Tibial nerve (tissue), 4 donors: ENCODE measurements around the gene SLIT3. TPM values are rescaled to one million over a fixed set of nuclear protein-coding genes. Genes with fewer than 3 reads are reported as not detected.

ENCODE experiments used
- DNase-seq, 2 donors: peaks; one replicate each; pipeline ENCODE4 v3.0.0-alpha.2; 2019; ENCODE audit warnings: low spot score in 2 of 2
- H3K27ac ChIP-seq, 4 donors: fragments of 200-600 bp; sonication (generic) in 3 of 4; one replicate each; pipeline ENCODE4 v1.5.1; 2017 to 2019; ENCODE audit warnings: mild to moderate bottlenecking in 1 of 4
- H3K27me3 ChIP-seq, 2 donors: fragments of 200-600 bp; sonication (generic) in 1 of 2; one replicate each; pipeline versions ENCODE4 v1.5.1 to v1.6.0; 2017 to 2019
- H3K36me3 ChIP-seq, 3 donors: fragments of 200-600 bp; sonication (generic); one replicate each; pipeline ENCODE4 v1.5.1; 2018 to 2019
- H3K4me1 ChIP-seq, 4 donors: fragments of 200-600 bp; sonication (generic) in 3 of 4; one replicate each; pipeline ENCODE4 v1.5.1; 2017 to 2019
- H3K4me3 ChIP-seq, 4 donors: fragments of 200-600 bp; sonication (generic) in 3 of 4; one replicate each; pipeline ENCODE4 v1.5.1; 2017 to 2019; ENCODE audit warnings: mild to moderate bottlenecking in 1 of 4, moderate library complexity in 1 of 4
- H3K9me3 ChIP-seq, 4 donors: fragments of 200-600 bp; sonication (generic) in 3 of 4; one replicate each; pipeline ENCODE4 v1.5.1; 2017 to 2019
- EP300 ChIP-seq, 2 donors: sonication (generic); formaldehyde crosslinking; IDR thresholded peaks; one replicate each; pipeline ENCODE4 v1.6.1; 2017; ENCODE audit warnings: antibody characterized with exemption in 2 of 2, mild to moderate bottlenecking in 1 of 2
- POLR2A ChIP-seq, 2 donors: fragments of 450-650 bp; IDR thresholded peaks; one replicate each; pipeline ENCODE4 v1.6.1; 2017; ENCODE audit warnings: antibody characterized with exemption in 2 of 2, mild to moderate bottlenecking in 2 of 2, moderate library complexity in 2 of 2
- WGBS, 2 donors: methylation state at CpG; one replicate each; pipeline ENCODE4 v1.1.5; 2018; 5-methylcytosine and 5-hydroxymethylcytosine counted together
- total RNA-seq, 4 donors: library from RNA; depleted of rRNA; stranded (reverse); fragments of >200 nt; gene quantifications; one replicate each; pipeline ENCODE4 v1.1.0, GENCODE V29; 2016
- TF ChIP-seq, protein P1 (sequence below), 5 experiments: fragments of 200-600 bp in 3 of 5; fragments of 450-650 bp in 2 of 5; sonication (generic) in 3 of 5; IDR thresholded peaks; one replicate each; pipeline ENCODE4 v1.5.1; 2016 to 2019; ENCODE audit warnings: antibody characterized with exemption in 5 of 5, mild to moderate bottlenecking in 3 of 5, moderate library complexity in 2 of 5

The SLIT3 gene
- total RNA-seq, 4 donors from 2014 or later, result 16.6 to 39.0 (median 20.2) TPM

DNA sequence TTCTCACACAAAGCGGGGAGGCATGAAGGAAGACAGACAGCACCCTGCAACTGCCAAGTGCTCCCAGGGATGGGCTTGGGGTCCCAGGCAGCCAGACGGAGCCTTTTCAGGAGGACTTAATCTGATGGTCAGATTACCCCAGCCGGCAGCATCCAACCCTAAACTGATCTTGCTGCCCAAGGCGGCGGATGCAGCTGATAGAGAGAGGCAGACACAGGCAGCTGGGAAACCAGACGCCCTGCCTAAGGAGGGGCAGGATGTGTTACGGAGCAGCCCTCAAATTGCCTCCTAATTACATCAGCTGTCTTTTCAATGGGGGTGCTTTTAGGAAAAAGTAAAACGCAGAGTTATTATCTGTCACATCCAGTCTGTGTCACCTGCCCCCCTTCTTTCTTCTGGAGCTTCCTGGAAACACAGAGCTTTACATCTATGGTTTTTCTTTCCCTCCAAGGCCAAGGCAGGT lies 530.9 kb downstream of the SLIT3 start:
- no peak overlapping the region for H3K4me3 ChIP-seq
- peaks cover 0 to 15% (median 0%) of the 10 kb centered on the region in 4 donors for H3K4me1 ChIP-seq
- no peaks in the 10 kb centered on the region for H3K27me3 ChIP-seq
- 69 to 84% methylated on average over 8 of the region's 8 CpGs for WGBS, 2 donors
- H3K27ac ChIP-seq, result no peak overlapping the region
- no peak for TF ChIP-seq EP300 (IDR thresholded peaks at IDR 0.05)
- TF ChIP-seq, protein P1, sequence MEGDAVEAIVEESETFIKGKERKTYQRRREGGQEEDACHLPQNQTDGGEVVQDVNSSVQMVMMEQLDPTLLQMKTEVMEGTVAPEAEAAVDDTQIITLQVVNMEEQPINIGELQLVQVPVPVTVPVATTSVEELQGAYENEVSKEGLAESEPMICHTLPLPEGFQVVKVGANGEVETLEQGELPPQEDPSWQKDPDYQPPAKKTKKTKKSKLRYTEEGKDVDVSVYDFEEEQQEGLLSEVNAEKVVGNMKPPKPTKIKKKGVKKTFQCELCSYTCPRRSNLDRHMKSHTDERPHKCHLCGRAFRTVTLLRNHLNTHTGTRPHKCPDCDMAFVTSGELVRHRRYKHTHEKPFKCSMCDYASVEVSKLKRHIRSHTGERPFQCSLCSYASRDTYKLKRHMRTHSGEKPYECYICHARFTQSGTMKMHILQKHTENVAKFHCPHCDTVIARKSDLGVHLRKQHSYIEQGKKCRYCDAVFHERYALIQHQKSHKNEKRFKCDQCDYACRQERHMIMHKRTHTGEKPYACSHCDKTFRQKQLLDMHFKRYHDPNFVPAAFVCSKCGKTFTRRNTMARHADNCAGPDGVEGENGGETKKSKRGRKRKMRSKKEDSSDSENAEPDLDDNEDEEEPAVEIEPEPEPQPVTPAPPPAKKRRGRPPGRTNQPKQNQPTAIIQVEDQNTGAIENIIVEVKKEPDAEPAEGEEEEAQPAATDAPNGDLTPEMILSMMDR (IDR thresholded peaks at IDR 0.05), result no peak
- no peak for TF ChIP-seq POLR2A (IDR thresholded peaks at IDR 0.05)
- peaks cover 0 to 28% (median 0%) of the 10 kb centered on the region in 3 donors for H3K36me3 ChIP-seq
- peaks cover 0 to 8% (median 0%) of the 10 kb centered on the region in 4 donors for H3K9me3 ChIP-seq
- no peak for DNase-seq

DNA sequence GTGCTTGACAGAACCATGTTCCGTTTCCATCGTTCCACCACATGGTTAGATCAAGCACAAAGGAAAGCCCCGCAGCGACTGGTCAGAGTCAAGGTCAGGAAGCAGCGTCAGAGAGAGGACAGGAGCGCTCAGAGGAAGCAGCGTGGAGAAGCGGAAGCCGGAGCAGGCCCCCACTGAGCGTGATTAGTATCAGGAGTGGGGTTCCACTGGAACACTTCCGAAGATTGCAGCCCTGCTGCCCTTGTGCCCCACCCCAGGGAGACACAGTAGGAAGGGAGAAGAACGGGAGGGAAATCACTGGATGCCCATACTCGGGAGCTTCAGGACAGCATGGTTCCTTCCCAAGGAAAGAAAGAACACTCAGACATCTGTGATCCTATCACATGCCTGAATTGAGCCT lies 532.8 kb downstream of the SLIT3 start:
- TF ChIP-seq POLR2A (IDR thresholded peaks at IDR 0.05) (no peak), EP300 (IDR thresholded peaks at IDR 0.05) (no peak)
- TF ChIP-seq, protein P1 (IDR thresholded peaks at IDR 0.05), result no peak
- no peak for DNase-seq
- H3K4me1 ChIP-seq, result peaks cover 0 to 17% (median 0%) of the 10 kb centered on the region in 4 donors
- H3K9me3 ChIP-seq, result peaks cover 0 to 8% (median 0%) of the 10 kb centered on the region in 4 donors
- 93 to 96% methylated on average over 13 of the region's 13 CpGs for WGBS, 2 donors
- no peaks in the 10 kb centered on the region for H3K27me3 ChIP-seq
- no peak overlapping the region for H3K4me3 ChIP-seq
- peaks cover 0 to 17% (median 0%) of the 10 kb centered on the region in 3 donors for H3K36me3 ChIP-seq
- no peak overlapping the region for H3K27ac ChIP-seq

DNA sequence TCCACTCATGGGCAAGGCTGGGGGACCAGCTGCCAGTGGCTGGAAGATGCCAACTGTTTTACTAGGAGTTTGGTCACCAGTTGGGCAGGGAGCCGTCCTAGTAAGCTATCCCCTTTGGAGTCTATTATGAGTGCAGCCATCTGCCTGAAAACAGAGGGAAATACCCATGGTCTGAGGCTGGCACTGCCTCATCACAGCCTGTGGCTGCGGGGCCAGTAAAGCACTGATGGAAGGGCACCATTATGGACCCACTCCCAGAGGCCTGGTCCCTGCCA lies 534.6 kb downstream of the SLIT3 start:
- H3K27me3 ChIP-seq, result no peaks in the 10 kb centered on the region
- no peak for DNase-seq
- peaks cover 0 to 8% (median 0%) of the 10 kb centered on the region in 4 donors for H3K9me3 ChIP-seq
- peaks cover 0 to 17% (median 0%) of the 10 kb centered on the region in 3 donors for H3K36me3 ChIP-seq
- WGBS, 2 donors, result 61 to 63% methylated on average over 2 of the region's 2 CpGs
- H3K27ac ChIP-seq, result peak overlapping the region in 2 of 4 donors; percentile 22 to 68
- H3K4me3 ChIP-seq, result no peak overlapping the region
- TF ChIP-seq POLR2A (IDR thresholded peaks at IDR 0.05) (no peak), EP300 (IDR thresholded peaks at IDR 0.05) (no peak)
- TF ChIP-seq, protein P1 (IDR thresholded peaks at IDR 0.05), result no peak
- peaks cover 0 to 17% (median 0%) of the 10 kb centered on the region in 4 donors for H3K4me1 ChIP-seq

DNA sequence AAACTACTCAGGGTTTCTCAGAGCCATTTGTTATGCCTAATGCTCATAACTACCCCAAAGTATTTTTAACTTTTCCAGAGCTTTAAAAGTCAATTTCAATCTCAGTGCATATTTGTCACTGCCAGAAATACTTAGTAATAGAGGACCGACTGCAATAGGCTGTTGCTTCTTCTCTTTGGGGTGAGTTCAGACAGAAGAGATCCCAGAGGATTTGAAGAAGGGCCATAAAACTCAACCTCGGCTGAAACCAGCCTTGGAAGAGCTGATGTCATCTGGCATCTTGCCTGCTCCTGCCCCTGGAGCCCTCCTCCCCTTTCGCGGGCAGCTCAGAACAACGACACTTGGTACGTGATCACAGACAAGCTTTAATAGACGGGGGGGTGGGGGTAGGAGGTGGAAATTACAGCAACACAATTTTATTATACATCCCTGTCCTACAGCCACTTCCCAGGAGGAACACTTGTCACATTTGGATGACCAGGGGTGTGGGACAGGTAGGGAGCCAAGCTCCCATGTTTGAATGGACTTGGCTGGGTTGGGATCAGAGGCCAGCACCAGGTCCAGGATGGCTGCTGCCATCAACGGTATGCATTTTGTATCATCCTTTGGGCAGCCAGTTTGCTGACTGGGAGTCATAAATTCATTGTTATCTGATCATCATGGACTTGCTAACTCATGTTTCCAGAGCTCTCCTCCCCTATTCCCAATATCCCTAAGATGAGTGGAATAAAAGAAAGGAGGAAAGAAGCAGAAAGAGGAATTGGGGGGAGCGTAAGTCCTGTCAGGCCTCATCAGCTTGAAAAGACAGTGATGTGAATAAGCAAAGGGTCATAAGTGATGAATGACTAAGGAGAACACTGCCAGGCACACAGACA lies 535.2 kb downstream of the SLIT3 start:
- H3K27ac ChIP-seq, result peak overlapping the region in 2 of 4 donors; percentile 22 to 68
- peaks cover 0 to 17% (median 0%) of the 10 kb centered on the region in 4 donors for H3K4me1 ChIP-seq
- DNase-seq, result peak in 1 of 2 donors; percentile 7
- H3K4me3 ChIP-seq, result no peak overlapping the region
- peaks cover 0 to 17% (median 0%) of the 10 kb centered on the region in 3 donors for H3K36me3 ChIP-seq
- H3K9me3 ChIP-seq, result peaks cover 0 to 8% (median 0%) of the 10 kb centered on the region in 4 donors
- H3K27me3 ChIP-seq, result no peaks in the 10 kb centered on the region
- TF ChIP-seq, protein P1 (IDR thresholded peaks at IDR 0.05), result no peak
- TF ChIP-seq POLR2A (IDR thresholded peaks at IDR 0.05) (no peak), EP300 (IDR thresholded peaks at IDR 0.05) (no peak)
- 28 to 29% methylated on average over 9 of the region's 9 CpGs for WGBS, 2 donors

DNA sequence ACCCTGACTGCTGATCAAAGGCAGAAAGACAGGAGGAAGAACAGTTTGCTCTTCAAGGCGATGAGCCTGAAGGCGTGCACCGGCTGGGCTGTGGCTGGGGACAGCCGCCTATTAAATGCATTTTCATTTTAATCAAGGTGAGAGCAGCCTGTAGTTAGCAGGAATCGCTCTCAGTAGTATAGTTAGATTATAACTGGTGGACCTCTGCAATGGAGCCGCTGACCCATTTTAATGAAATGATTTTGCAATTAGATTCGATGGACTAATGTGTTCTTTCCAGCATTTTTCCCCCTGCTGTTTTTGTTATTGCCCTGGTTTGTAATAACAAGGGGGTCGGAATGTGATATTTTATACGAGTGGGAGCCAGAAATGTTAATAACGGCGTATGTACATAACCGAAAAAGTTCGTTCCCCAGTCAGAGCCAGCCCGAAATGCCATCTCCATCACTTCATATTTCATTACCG lies 535.8 kb downstream of the SLIT3 start:
- no peak overlapping the region for H3K4me3 ChIP-seq
- WGBS, 2 donors, result 53 to 64% methylated on average over 15 of the region's 15 CpGs
- no peak for DNase-seq
- H3K9me3 ChIP-seq, result peaks cover 0 to 8% (median 0%) of the 10 kb centered on the region in 4 donors
- H3K36me3 ChIP-seq, result peaks cover 0 to 17% (median 0%) of the 10 kb centered on the region in 3 donors
- H3K27ac ChIP-seq, result peak overlapping the region in 1 of 4 donors; percentile 68
- TF ChIP-seq, protein P1 (IDR thresholded peaks at IDR 0.05), result no peak
- TF ChIP-seq EP300 (IDR thresholded peaks at IDR 0.05) (no peak), POLR2A (IDR thresholded peaks at IDR 0.05) (no peak)
- H3K27me3 ChIP-seq, result no peaks in the 10 kb centered on the region
- H3K4me1 ChIP-seq, result peaks cover 0 to 17% (median 0%) of the 10 kb centered on the region in 4 donors
